K562 (cell line): ENCODE measurements around the gene PPM1L. TPM values are rescaled to one million over a fixed set of nuclear protein-coding genes. Genes with fewer than 3 reads are reported as not detected.

Source experiments
- ATAC-seq: fragments of 200-7000 bp; cut with Tn5 transposase; 3 replicates; pipeline ENCODE4 v1.9.1; 2020; ENCODE audit warnings: moderate library complexity
- BruUV-seq: library from RNA; stranded (reverse); fragments of 400-500 nt; replicated peaks from 2 replicates; lab custom pipeline; 2021; lab: Mats Ljungman, UMichigan
- CTCF ChIA-PET: fragments of 300-600 bp; formaldehyde crosslinking; extraction: SDS; loops from one replicate; lab custom pipeline; 2021; ENCODE audit warnings: low intra/inter-chr PET ratio; lab: Yijun Ruan, JAX
- POLR2A ChIA-PET: fragments of 300-600, 350-650 bp; sonication (Branson Sonifier 250); formaldehyde crosslinking; extraction: SDS; loops from one replicate; lab custom pipeline; 2021; ENCODE audit warnings: antibody characterized with exemption, inconsistent platforms; lab: Yijun Ruan, JAX
- DNase-seq, 4 experiments: peaks; one replicate each; pipeline versions ENCODE4 v3.0.0 to v3.0.0-alpha.2; 2011 to 2018; ENCODE audit warnings: low spot score in 3 of 4, mixed read lengths in 3 of 4; ENCODE audit errors: extremely low read depth in 1 of 4
- FAIRE-seq: peaks from 2 replicates; lab custom pipeline; 2011; peaks lifted over from hg19 to GRCh38; lab: Jason Lieb, UNC
- H2AFZ ChIP-seq: 2 replicates; pipeline ENCODE4 v1.6.0; 2011; ENCODE audit warnings: low read depth, low read length, control low read depth, inconsistent platforms
- H3K27ac ChIP-seq: fragments of 200-600 bp; 3 replicates; pipeline ENCODE4 v1.8.0; 2011; ENCODE audit warnings: low read depth, mild to moderate bottlenecking, control low read depth, inconsistent platforms, low read length, moderate library complexity, mixed read lengths; ENCODE audit errors: extremely low read depth
- H3K27me3 ChIP-seq, 2 experiments: fragments of 300-600 bp in 1 of 2; 2 replicates in 1 of 2; 3 replicates in 1 of 2; pipeline versions ENCODE4 v1.6.0 to v1.8.0; 2011; ENCODE audit warnings: inconsistent platforms in 2 of 2, low read length in 2 of 2, mild to moderate bottlenecking in 1 of 2, mixed read lengths in 1 of 2, moderate library complexity in 1 of 2; ENCODE audit not compliant: control insufficient read depth in 2 of 2, insufficient read depth in 2 of 2
- H3K36me3 ChIP-seq: fragments of 300-600 bp; 3 replicates; pipeline ENCODE4 v1.8.0; 2011; ENCODE audit warnings: mild to moderate bottlenecking, low read length, inconsistent platforms; ENCODE audit not compliant: control insufficient read depth, insufficient read depth
- H3K4me1 ChIP-seq, 2 experiments: fragments of 200-600 bp in 1 of 2; replicated peaks in 1 of 2; 2 replicates in 1 of 2; 3 replicates in 1 of 2; pipeline versions ENCODE4 v1.5.1 to v1.8.0; 2011; ENCODE audit warnings: inconsistent platforms in 2 of 2, low read length in 2 of 2, mild to moderate bottlenecking in 1 of 2, mixed read lengths in 1 of 2, moderate library complexity in 1 of 2; ENCODE audit not compliant: control insufficient read depth in 2 of 2, insufficient read depth in 2 of 2
- H3K4me2 ChIP-seq: 2 replicates; pipeline ENCODE4 v1.6.1; 2011; ENCODE audit warnings: low read length, control low read depth, inconsistent platforms, mixed read lengths; ENCODE audit not compliant: insufficient read depth
- H3K4me3 ChIP-seq: fragments of 200-600 bp; sonication (generic), shearing (Covaris generic); 2 replicates; pipeline ENCODE4 v1.5.1; 2016; ENCODE audit warnings: control low read depth, inconsistent platforms
- H3K79me2 ChIP-seq: fragments of 200-600 bp; 3 replicates; pipeline ENCODE4 v1.8.0; 2011; ENCODE audit warnings: low read length, inconsistent platforms; ENCODE audit not compliant: control insufficient read depth, insufficient read depth
- H3K9ac ChIP-seq, 2 experiments: 2 replicates each; pipeline versions ENCODE4 v1.6.0 to v1.6.1; 2011; ENCODE audit warnings: low read depth in 2 of 2, low read length in 2 of 2, control low read depth in 1 of 2, inconsistent platforms in 1 of 2, mild to moderate bottlenecking in 1 of 2, mixed read lengths in 1 of 2; ENCODE audit not compliant: insufficient read depth in 1 of 2
- H3K9me1 ChIP-seq: one replicate; pipeline ENCODE4 v1.6.0; 2011; ENCODE audit warnings: inconsistent platforms, mild to moderate bottlenecking, low read length, moderate library complexity; ENCODE audit not compliant: control insufficient read depth, insufficient read depth
- H3K9me3 ChIP-seq: replicated peaks from 2 replicates; pipeline ENCODE4 v1.5.1; 2011; ENCODE audit warnings: low read depth, low read length, inconsistent platforms; ENCODE audit not compliant: control insufficient read depth, insufficient read depth
- H4K20me1 ChIP-seq: replicated peaks from 2 replicates; pipeline ENCODE4 v1.6.1; 2011; ENCODE audit warnings: low read length, inconsistent platforms, mixed read lengths; ENCODE audit not compliant: control insufficient read depth, insufficient read depth
- KDM1A ChIP-seq, 2 experiments: fragments of 450-650 bp; IDR thresholded peaks; 2 replicates each; pipeline ENCODE4 v1.6.1; 2016; ENCODE audit warnings: mild to moderate bottlenecking in 2 of 2
- POLR2B ChIP-seq: fragments of 450-650 bp; IDR thresholded peaks from 2 replicates; pipeline ENCODE4 v1.6.1; 2018; ENCODE audit warnings: low read depth; ENCODE audit not compliant: partially characterized antibody
- U2AF2 ChIP-seq: fragments of 200-400 bp; formaldehyde crosslinking; optimal IDR thresholded peaks from 2 replicates; pipeline ENCODE3; 2017; ENCODE audit warnings: low read depth, mild to moderate bottlenecking, low read length
- ZNF165 ChIP-seq: fragments of 250-450 bp; sonication (Bioruptor Pico); IDR thresholded peaks from 2 replicates; pipeline ENCODE4 v1.4.0; 2020; ENCODE audit warnings: borderline replicate concordance
- ZSCAN29 ChIP-seq: fragments of 450-650 bp; IDR thresholded peaks from 2 replicates; pipeline ENCODE4 v1.6.1; 2017
- WGBS: fragments of 100-300 bp; shearing (Covaris generic); methylation state at CpG from one replicate; pipeline ENCODE4 v1.1.6; 2016; ENCODE audit warnings: low coverage, mixed read lengths; ENCODE audit not compliant: insufficient coverage; ENCODE audit errors: missing lambda C conversion rate; 5-methylcytosine and 5-hydroxymethylcytosine counted together
- in situ Hi-C: fragments of 300-500 bp; cut with MboI; formaldehyde crosslinking; loops from 4 replicates; pipeline ENCODE4 v1.15.0; 2018; ENCODE audit warnings: inconsistent platforms, mixed read lengths
- intact Hi-C: fragments of 100-400 bp; cut with micrococcal nuclease; formaldehyde crosslinking; loops from 2 replicates; pipeline ENCODE4 v1.14.2; 2022
- polyA plus RNA-seq, 8 experiments: library from polyadenylated mRNA; depleted of rRNA in 4 of 8; stranded (reverse) in 5 of 8; unstranded in 3 of 8; fragments of >200 nt; fragmentation: Nextera tagmentation in 2 of 8; fragmentation: Illumina TruSeq in 1 of 8; extraction: Ambion mirVana in 2 of 8; extraction: Trizol in 1 of 8; gene quantifications; 2 replicates each; pipeline versions ENCODE4 v1.2.1 to v1.2.3, GENCODE V29; 2011 to 2014; ENCODE audit warnings: inconsistent platforms in 1 of 8, missing spikeins in 1 of 8
- total RNA-seq, 7 experiments: library from RNA; depleted of rRNA in 6 of 7; stranded (reverse); fragments of >200 nt in 6 of 7; fragmentation: Illumina TruSeq in 2 of 7; extraction: Trizol in 2 of 7; gene quantifications; 2 replicates each; pipeline versions ENCODE4 v1.2.1 to v1.2.3, GENCODE V29; 2011 to 2021; ENCODE audit warnings: low replicate concordance in 1 of 7
- TF ChIP-seq, protein P1 (sequence below): fragments of 450-650 bp; formaldehyde crosslinking; IDR thresholded peaks from 2 replicates; pipeline ENCODE4 v1.4.0; 2022; ENCODE audit warnings: missing genetic modification characterization
- TF ChIP-seq, protein P2 (sequence below): fragments of 250-450 bp; sonication (Bioruptor Pico); IDR thresholded peaks from 2 replicates; pipeline ENCODE4 v1.4.0; 2020; ENCODE audit warnings: borderline replicate concordance
- TF ChIP-seq, protein P3 (sequence below): fragments of 450-650 bp; IDR thresholded peaks from 2 replicates; pipeline ENCODE4 v1.6.1; 2016; ENCODE audit warnings: low read depth
- TF ChIP-seq, protein P4 (sequence below), 2 experiments: fragments of 200-800 bp in 1 of 2; sonication (Bioruptor generic) in 1 of 2; sonication (generic) in 1 of 2; formaldehyde crosslinking in 1 of 2; IDR thresholded peaks in 1 of 2; conservative IDR thresholded peaks in 1 of 2; 2 replicates each; pipeline versions ENCODE4 v1.5.0 to v1.6.1; 2016 to 2020; ENCODE audit warnings: missing compliant biosample characterization in 1 of 2, missing genetic modification characterization in 1 of 2, missing genetic modification reagents in 1 of 2

PPM1L gene
- total and polyA plus RNA-seq, 9 of the 15 experiments (the other 6 are each of a cell fraction or from before 2014, with no cell fraction given), result 0.01 to 0.41 (median 0.14) TPM

DNA sequence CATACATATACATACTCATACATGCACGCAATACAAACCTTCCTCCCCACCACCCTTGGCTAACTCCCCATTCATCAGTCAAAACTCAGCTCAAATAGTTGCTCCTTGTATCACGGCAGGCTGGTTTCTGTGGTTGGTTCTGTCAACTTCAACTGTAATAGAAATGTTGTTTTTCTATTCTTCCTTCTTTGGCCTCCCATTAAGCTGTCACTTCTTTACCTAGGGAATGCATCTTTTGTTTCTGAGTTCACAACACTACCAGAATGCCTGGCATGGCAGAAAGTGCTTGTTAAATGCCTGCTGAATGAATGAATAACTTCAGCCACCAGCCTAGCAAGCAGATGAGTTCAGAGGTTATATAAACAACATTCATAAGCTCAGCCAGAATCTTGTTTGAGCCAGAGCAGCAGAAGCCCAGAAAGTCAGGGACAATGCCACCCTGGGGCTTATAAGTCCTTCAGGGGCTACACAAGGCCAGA is 286.0 kb downstream of the PPM1L start:
- H4K20me1 ChIP-seq, result no peaks in the 10 kb centered on the region
- H3K9me1 ChIP-seq, result no peaks in the 10 kb centered on the region
- ChIA-PET CTCF (no interaction called here), POLR2A (no interaction called here)
- no peaks in the 10 kb centered on the region for H3K79me2 ChIP-seq
- H3K27me3 ChIP-seq, result no peaks in the 10 kb centered on the region
- no peak overlapping the region for H3K4me3 ChIP-seq
- H3K9ac ChIP-seq, result no peak overlapping the region
- intact Hi-C loops, result loop anchor here (10.0 kb wide), 1 partner anchor 93 kb away; no protein-coding TSS in a partner anchor
- DNase-seq (no peak), FAIRE-seq (no peak), ATAC-seq (no peak)
- H3K4me2 ChIP-seq, result no peak overlapping the region
- WGBS, result 7% methylated on average over 2 of the region's 2 CpGs
- H3K36me3 ChIP-seq, result no peaks in the 10 kb centered on the region
- H3K9me3 ChIP-seq, result no peaks in the 10 kb centered on the region
- no peak overlapping the region for H2AFZ ChIP-seq
- no peak for TF ChIP-seq ZSCAN29
- TF ChIP-seq, protein P1, sequence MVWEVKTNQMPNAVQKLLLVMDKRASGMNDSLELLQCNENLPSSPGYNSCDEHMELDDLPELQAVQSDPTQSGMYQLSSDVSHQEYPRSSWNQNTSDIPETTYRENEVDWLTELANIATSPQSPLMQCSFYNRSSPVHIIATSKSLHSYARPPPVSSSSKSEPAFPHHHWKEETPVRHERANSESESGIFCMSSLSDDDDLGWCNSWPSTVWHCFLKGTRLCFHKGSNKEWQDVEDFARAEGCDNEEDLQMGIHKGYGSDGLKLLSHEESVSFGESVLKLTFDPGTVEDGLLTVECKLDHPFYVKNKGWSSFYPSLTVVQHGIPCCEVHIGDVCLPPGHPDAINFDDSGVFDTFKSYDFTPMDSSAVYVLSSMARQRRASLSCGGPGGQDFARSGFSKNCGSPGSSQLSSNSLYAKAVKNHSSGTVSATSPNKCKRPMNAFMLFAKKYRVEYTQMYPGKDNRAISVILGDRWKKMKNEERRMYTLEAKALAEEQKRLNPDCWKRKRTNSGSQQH (CRISPR knock-in tag), result no peak
- TF ChIP-seq, protein P2, sequence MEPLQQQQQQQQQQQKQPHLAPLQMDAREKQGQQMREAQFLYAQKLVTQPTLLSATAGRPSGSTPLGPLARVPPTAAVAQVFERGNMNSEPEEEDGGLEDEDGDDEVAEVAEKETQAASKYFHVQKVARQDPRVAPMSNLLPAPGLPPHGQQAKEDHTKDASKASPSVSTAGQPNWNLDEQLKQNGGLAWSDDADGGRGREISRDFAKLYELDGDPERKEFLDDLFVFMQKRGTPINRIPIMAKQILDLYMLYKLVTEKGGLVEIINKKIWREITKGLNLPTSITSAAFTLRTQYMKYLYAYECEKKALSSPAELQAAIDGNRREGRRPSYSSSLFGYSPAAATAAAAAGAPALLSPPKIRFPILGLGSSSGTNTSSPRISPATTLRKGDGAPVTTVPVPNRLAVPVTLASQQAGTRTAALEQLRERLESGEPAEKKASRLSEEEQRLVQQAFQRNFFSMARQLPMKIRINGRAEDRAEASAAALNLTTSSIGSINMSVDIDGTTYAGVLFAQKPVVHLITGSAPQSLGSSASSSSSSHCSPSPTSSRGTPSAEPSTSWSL, result no peak
- TF ChIP-seq, protein P3, sequence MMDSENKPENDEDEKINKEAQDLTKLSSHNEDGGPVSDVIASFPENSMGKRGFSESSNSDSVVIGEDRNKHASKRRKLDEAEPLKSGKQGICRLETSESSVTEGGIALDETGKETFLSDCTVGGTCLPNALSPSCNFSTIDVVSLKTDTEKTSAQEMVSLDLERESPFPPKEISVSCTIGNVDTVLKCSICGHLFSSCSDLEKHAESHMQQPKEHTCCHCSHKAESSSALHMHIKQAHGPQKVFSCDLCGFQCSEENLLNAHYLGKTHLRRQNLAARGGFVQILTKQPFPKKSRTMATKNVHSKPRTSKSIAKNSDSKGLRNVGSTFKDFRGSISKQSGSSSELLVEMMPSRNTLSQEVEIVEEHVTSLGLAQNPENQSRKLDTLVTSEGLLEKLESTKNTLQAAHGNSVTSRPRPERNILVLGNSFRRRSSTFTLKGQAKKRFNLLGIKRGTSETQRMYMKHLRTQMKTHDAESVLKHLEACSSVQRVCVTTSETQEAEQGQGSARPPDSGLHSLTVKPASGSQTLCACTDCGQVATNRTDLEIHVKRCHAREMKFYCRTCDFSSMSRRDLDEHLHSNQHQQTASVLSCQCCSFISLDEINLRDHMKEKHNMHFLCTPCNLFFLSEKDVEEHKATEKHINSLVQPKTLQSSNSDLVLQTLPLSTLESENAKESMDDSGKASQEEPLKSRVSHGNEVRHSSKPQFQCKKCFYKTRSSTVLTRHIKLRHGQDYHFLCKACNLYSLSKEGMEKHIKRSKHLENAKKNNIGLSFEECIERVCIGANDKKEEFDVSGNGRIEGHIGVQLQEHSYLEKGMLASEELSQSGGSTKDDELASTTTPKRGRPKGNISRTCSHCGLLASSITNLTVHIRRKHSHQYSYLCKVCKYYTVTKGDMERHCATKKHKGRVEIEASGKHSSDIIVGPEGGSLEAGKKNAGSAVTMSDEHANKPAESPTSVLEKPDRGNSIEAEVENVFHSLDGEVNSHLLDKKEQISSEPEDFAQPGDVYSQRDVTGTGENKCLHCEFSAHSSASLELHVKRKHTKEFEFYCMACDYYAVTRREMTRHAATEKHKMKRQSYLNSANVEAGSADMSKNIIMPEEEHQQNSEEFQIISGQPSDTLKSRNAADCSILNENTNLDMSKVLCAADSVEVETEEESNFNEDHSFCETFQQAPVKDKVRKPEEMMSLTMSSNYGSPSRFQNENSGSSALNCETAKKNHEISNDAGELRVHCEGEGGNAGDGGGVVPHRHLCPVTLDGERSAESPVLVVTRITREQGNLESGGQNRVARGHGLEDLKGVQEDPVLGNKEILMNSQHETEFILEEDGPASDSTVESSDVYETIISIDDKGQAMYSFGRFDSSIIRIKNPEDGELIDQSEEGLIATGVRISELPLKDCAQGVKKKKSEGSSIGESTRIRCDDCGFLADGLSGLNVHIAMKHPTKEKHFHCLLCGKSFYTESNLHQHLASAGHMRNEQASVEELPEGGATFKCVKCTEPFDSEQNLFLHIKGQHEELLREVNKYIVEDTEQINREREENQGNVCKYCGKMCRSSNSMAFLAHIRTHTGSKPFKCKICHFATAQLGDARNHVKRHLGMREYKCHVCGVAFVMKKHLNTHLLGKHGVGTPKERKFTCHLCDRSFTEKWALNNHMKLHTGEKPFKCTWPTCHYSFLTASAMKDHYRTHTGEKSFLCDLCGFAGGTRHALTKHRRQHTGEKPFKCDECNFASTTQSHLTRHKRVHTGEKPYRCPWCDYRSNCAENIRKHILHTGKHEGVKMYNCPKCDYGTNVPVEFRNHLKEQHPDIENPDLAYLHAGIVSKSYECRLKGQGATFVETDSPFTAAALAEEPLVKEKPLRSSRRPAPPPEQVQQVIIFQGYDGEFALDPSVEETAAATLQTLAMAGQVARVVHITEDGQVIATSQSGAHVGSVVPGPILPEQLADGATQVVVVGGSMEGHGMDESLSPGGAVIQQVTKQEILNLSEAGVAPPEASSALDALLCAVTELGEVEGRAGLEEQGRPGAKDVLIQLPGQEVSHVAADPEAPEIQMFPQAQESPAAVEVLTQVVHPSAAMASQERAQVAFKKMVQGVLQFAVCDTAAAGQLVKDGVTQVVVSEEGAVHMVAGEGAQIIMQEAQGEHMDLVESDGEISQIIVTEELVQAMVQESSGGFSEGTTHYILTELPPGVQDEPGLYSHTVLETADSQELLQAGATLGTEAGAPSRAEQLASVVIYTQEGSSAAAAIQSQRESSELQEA, result no peak
- TF ChIP-seq KDM1A (IDR thresholded peaks at IDR 0.05), result no peak
- TF ChIP-seq, protein P4, sequence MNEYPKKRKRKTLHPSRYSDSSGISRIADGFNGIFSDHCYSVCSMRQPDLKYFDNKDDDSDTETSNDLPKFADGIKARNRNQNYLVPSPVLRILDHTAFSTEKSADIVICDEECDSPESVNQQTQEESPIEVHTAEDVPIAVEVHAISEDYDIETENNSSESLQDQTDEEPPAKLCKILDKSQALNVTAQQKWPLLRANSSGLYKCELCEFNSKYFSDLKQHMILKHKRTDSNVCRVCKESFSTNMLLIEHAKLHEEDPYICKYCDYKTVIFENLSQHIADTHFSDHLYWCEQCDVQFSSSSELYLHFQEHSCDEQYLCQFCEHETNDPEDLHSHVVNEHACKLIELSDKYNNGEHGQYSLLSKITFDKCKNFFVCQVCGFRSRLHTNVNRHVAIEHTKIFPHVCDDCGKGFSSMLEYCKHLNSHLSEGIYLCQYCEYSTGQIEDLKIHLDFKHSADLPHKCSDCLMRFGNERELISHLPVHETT (CRISPR knock-in tag; conservative IDR thresholded peaks at IDR 0.05 in 1 of 2, IDR thresholded peaks at IDR 0.05 in 1 of 2), result no peak
- TF ChIP-seq POLR2B, result no peak
- no peak for TF ChIP-seq ZNF165 (CRISPR knock-in tag)
- no peak for TF ChIP-seq U2AF2
- H3K4me1 ChIP-seq, result no peaks in the 10 kb centered on the region
- BruUV-seq, result no TSS peak
- H3K27ac ChIP-seq, result no peak overlapping the region
- in situ Hi-C loops, result no loop called here
